IMR-90 (cell line): ENCODE results near the gene NUDT8. TPM values are rescaled to one million over a fixed set of nuclear protein-coding genes. Genes with fewer than 3 reads are reported as not detected.

Source experiments
- ATAC-seq: fragments of 200-7000 bp; cut with Tn5 transposase; 2 replicates; pipeline ENCODE4 v1.9.1; 2020; ENCODE audit warnings: low read depth, mild to moderate bottlenecking, moderate library complexity
- BruUV-seq: library from RNA; stranded (reverse); fragments of 400-500 nt; replicated peaks from 2 replicates; lab custom pipeline; 2021; lab: Mats Ljungman, UMichigan
- CTCF ChIA-PET: fragments of 300-600 bp; formaldehyde crosslinking; extraction: SDS; loops from one replicate; lab custom pipeline; 2021; ENCODE audit warnings: antibody characterized with exemption; lab: Yijun Ruan, JAX
- POLR2A ChIA-PET: fragments of 300-600 bp; sonication (Branson Sonifier 250); formaldehyde crosslinking; loops from one replicate; lab custom pipeline; 2022; ENCODE audit warnings: antibody characterized with exemption; ENCODE audit not compliant: unreplicated experiment; lab: Charles Lee
- DNase-seq: peaks from one replicate; pipeline ENCODE4 v3.0.0; 2013
- H2AFZ ChIP-seq: replicated peaks from 2 replicates; pipeline ENCODE3; 2013; ENCODE audit warnings: low read length, mild to moderate bottlenecking; ENCODE audit not compliant: poor library complexity
- H2AK5ac ChIP-seq: 2 replicates; pipeline ENCODE4 v1.6.1; 2013; ENCODE audit warnings: low read depth, low read length, inconsistent platforms
- H2AK9ac ChIP-seq: replicated peaks from 2 replicates; pipeline ENCODE3; 2013; ENCODE audit warnings: mild to moderate bottlenecking, low read depth, low read length, moderate library complexity; ENCODE audit not compliant: poor library complexity
- H2BK120ac ChIP-seq: 2 replicates; pipeline ENCODE4 v1.6.1; 2013; ENCODE audit warnings: low read depth, low read length, inconsistent platforms
- H2BK15ac ChIP-seq: 3 replicates; pipeline ENCODE4 v1.6.1; 2013; ENCODE audit warnings: low read depth, low read length, inconsistent platforms
- H2BK20ac ChIP-seq: 2 replicates; pipeline ENCODE4 v1.6.1; 2013; ENCODE audit warnings: low read depth, mild to moderate bottlenecking, inconsistent platforms, low read length, moderate library complexity
- H2BK5ac ChIP-seq: 2 replicates; pipeline ENCODE4 v1.6.1; 2013; ENCODE audit warnings: mild to moderate bottlenecking, low read depth, low read length, inconsistent platforms; ENCODE audit not compliant: poor library complexity, severe bottlenecking
- H3K14ac ChIP-seq: replicated peaks from 2 replicates; pipeline ENCODE4 v1.6.1; 2013; ENCODE audit warnings: low read depth, low read length, inconsistent platforms
- H3K18ac ChIP-seq: 2 replicates; pipeline ENCODE4 v1.6.1; 2013; ENCODE audit warnings: low read depth, low read length, control low read depth
- H3K23ac ChIP-seq: 2 replicates; pipeline ENCODE4 v1.6.1; 2013; ENCODE audit warnings: low read depth, low read length, inconsistent platforms
- H3K27ac ChIP-seq: 2 replicates; pipeline ENCODE4 v1.5.1; 2013; ENCODE audit warnings: mild to moderate bottlenecking, control low read depth, low read length; ENCODE audit not compliant: insufficient read depth
- H3K27me3 ChIP-seq: 2 replicates; pipeline ENCODE4 v1.6.1; 2013; ENCODE audit warnings: low read length; ENCODE audit not compliant: control insufficient read depth, insufficient read depth
- H3K36me3 ChIP-seq: 2 replicates; pipeline ENCODE4 v1.6.1; 2013; ENCODE audit warnings: low read length, mixed read lengths; ENCODE audit not compliant: control insufficient read depth, insufficient read depth
- H3K4ac ChIP-seq: 2 replicates; pipeline ENCODE4 v1.6.1; 2013; ENCODE audit warnings: low read depth, low read length, inconsistent platforms
- H3K4me1 ChIP-seq: 2 replicates; pipeline ENCODE4 v1.6.1; 2013; ENCODE audit warnings: low read length, mixed read lengths; ENCODE audit not compliant: control insufficient read depth, insufficient read depth
- H3K4me2 ChIP-seq: 2 replicates; pipeline ENCODE4 v1.6.1; 2013; ENCODE audit warnings: low read depth, mild to moderate bottlenecking, control low read depth, low read length, moderate library complexity
- H3K4me3 ChIP-seq: 2 replicates; pipeline ENCODE4 v1.5.1; 2013; ENCODE audit warnings: low read depth, mild to moderate bottlenecking, control low read depth, low read length, moderate library complexity; ENCODE audit not compliant: insufficient read depth
- H3K56ac ChIP-seq: 2 replicates; pipeline ENCODE4 v1.6.1; 2013; ENCODE audit warnings: low read length, inconsistent platforms; ENCODE audit not compliant: insufficient read depth; ENCODE audit errors: extremely low read depth
- H3K79me1 ChIP-seq, 2 experiments: 2 replicates each; pipeline ENCODE4 v1.6.1; 2013; ENCODE audit warnings: low read length in 2 of 2, inconsistent platforms in 1 of 2, low read depth in 1 of 2
- H3K9ac ChIP-seq: 2 replicates; pipeline ENCODE4 v1.6.1; 2013; ENCODE audit warnings: low read depth, low read length, control low read depth
- H3K9me1 ChIP-seq: 2 replicates; pipeline ENCODE4 v1.6.1; 2013; ENCODE audit warnings: low read length, inconsistent platforms; ENCODE audit not compliant: insufficient read depth
- H3K9me3 ChIP-seq: 2 replicates; pipeline ENCODE4 v1.6.1; 2013; ENCODE audit warnings: low read length; ENCODE audit not compliant: control insufficient read depth, insufficient read depth
- H4K20me1 ChIP-seq: 2 replicates; pipeline ENCODE4 v1.6.1; 2013; ENCODE audit warnings: low read length, inconsistent platforms; ENCODE audit not compliant: insufficient read depth
- H4K5ac ChIP-seq: 2 replicates; pipeline ENCODE4 v1.6.1; 2013; ENCODE audit warnings: mild to moderate bottlenecking, low read depth, low read length, control low read depth
- H4K8ac ChIP-seq, 2 experiments: 2 replicates each; pipeline ENCODE4 v1.6.1; 2013; ENCODE audit warnings: low read depth in 2 of 2, low read length in 2 of 2, control low read depth in 1 of 2, inconsistent platforms in 1 of 2
- H4K91ac ChIP-seq: 2 replicates; pipeline ENCODE4 v1.6.1; 2013; ENCODE audit warnings: low read depth, low read length, inconsistent platforms; ENCODE audit not compliant: insufficient read depth
- CEBPB ChIP-seq: IDR thresholded peaks from 2 replicates; pipeline ENCODE4 v1.6.1; 2012; ENCODE audit warnings: low read depth, low read length, improper control_type of control experiment
- CHD1 ChIP-seq: IDR thresholded peaks from 2 replicates; pipeline ENCODE4 v1.6.1; 2012; ENCODE audit warnings: low read depth, low read length, improper control_type of control experiment
- RAD21 ChIP-seq: IDR thresholded peaks from 2 replicates; pipeline ENCODE4 v1.6.1; 2012; ENCODE audit warnings: low read length, improper control_type of control experiment
- WGBS, 2 experiments: methylation state at CpG; one replicate each; pipeline versions ENCODE4 v1.1.5 to v1.1.7; 2013; ENCODE audit warnings: missing lambda C conversion rate in 2 of 2; ENCODE audit not compliant: insufficient read length in 1 of 2; ENCODE audit errors: extremely low coverage in 2 of 2; 5-methylcytosine and 5-hydroxymethylcytosine counted together
- dilution Hi-C: fragments of 300-500 bp; cut with HindIII; formaldehyde crosslinking; loops from one replicate; pipeline ENCODE4 v1.14.3; 2018; ENCODE audit warnings: low sequenced_read_pairs; ENCODE audit not compliant: unreplicated experiment
- in situ Hi-C: fragments of 300-500 bp; cut with MboI; formaldehyde crosslinking; loops from 3 replicates; pipeline ENCODE4 v1.14.3; 2019; ENCODE audit warnings: low sequenced_read_pairs, inconsistent platforms, mixed read lengths
- intact Hi-C: fragments of 100-400 bp; cut with micrococcal nuclease; formaldehyde crosslinking; loops from 2 replicates; pipeline ENCODE4 v1.10.0; 2022
- polyA plus RNA-seq, 3 experiments: library from polyadenylated mRNA; depleted of rRNA; stranded (reverse); fragments of >200 nt; gene quantifications; 2 replicates each; pipeline ENCODE4 v1.2.3, GENCODE V29; 2012; ENCODE audit warnings: low replicate concordance in 1 of 3
- total RNA-seq: library from RNA; depleted of rRNA; stranded (reverse); fragments of >200 nt; gene quantifications from 2 replicates; pipeline ENCODE4 v1.2.3, GENCODE V29; 2012
- TF ChIP-seq, protein P1 (sequence below): fragments of 150-350 bp; IDR thresholded peaks from 2 replicates; pipeline ENCODE4 v1.6.1; 2016; ENCODE audit warnings: low read depth, mild to moderate bottlenecking, low read length, moderate library complexity, borderline replicate concordance

The NUDT8 gene
- total and polyA plus RNA-seq, 2 of the 4 experiments (the other 2 are of a cell fraction) = 1.4 to 2.5 TPM

- Histone ChIP-seq H3K4ac (peak overlapping the region; percentile 88), H3K27me3 (peaks cover 2% of the 10 kb centered on the region; the same call in 1 of the 2 replicates), H3K23ac (no peak overlapping the region), H3K18ac (no peak overlapping the region), H3K56ac (no peak overlapping the region), H3K27ac (peak overlapping the region; percentile 69), H4K8ac (peak overlapping the region; percentile 86 to 94), H3K4me2 (peak overlapping the region; percentile 97), H3K36me3 (peaks cover 29% of the 10 kb centered on the region), H3K4me1 (peaks cover 6% of the 10 kb centered on the region; the same call in 1 of the 2 replicates), H3K9me1 (no peaks in the 10 kb centered on the region), H2BK120ac (no peak overlapping the region), H3K79me1 (peaks cover 18 to 22% of the 10 kb centered on the region in 2 experiments), H3K9me3 (0 out of 2 replicates have a peak, but pooled peaks cover 4% of the 10 kb centered on the region), H2AFZ (peak overlapping the region; percentile 96), H2AK5ac (peak overlapping the region; percentile 11), H2BK20ac (no peak overlapping the region), H4K91ac (no peak overlapping the region), H4K5ac (peak overlapping the region; percentile 82), H2BK15ac (no peak overlapping the region), H3K9ac (peak overlapping the region; percentile 82), H4K20me1 (no peaks in the 10 kb centered on the region), H2BK5ac (no peak overlapping the region), H3K4me3 (peak overlapping the region; percentile 91), H2AK9ac (peak overlapping the region; percentile 93), H3K14ac (no peak overlapping the region)
- intact Hi-C loops = no loop called here
- no TSS peak for BruUV-seq
- dilution Hi-C loops = no loop called here
- no CpG with 5 or more reads among the region's 9 CpGs for WGBS, 2 experiments
- ATAC-seq (no peak), DNase-seq (no peak)
- ChIA-PET POLR2A (no interaction called here), CTCF (no interaction called here)
- TF ChIP-seq, protein P1, sequence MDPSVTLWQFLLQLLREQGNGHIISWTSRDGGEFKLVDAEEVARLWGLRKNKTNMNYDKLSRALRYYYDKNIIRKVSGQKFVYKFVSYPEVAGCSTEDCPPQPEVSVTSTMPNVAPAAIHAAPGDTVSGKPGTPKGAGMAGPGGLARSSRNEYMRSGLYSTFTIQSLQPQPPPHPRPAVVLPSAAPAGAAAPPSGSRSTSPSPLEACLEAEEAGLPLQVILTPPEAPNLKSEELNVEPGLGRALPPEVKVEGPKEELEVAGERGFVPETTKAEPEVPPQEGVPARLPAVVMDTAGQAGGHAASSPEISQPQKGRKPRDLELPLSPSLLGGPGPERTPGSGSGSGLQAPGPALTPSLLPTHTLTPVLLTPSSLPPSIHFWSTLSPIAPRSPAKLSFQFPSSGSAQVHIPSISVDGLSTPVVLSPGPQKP = no peak
- TF ChIP-seq CHD1 = no peak
- TF ChIP-seq RAD21 = no peak
- TF ChIP-seq CEBPB = no peak
- in situ Hi-C loops = no loop called here
Observed at GRCh38 chr11:67607507-67607906, 22.2 kb downstream of the NUDT8 start.
